ENCODE results near the gene FAM131A. TPM values are rescaled to one million over a fixed set of nuclear protein-coding genes. Genes with fewer than 3 reads are reported as not detected.

The FAM131A gene
- total RNA-seq, 4 donors from 2014 or later, result 53.9 to 71.4 (median 65.3) TPM

DNA sequence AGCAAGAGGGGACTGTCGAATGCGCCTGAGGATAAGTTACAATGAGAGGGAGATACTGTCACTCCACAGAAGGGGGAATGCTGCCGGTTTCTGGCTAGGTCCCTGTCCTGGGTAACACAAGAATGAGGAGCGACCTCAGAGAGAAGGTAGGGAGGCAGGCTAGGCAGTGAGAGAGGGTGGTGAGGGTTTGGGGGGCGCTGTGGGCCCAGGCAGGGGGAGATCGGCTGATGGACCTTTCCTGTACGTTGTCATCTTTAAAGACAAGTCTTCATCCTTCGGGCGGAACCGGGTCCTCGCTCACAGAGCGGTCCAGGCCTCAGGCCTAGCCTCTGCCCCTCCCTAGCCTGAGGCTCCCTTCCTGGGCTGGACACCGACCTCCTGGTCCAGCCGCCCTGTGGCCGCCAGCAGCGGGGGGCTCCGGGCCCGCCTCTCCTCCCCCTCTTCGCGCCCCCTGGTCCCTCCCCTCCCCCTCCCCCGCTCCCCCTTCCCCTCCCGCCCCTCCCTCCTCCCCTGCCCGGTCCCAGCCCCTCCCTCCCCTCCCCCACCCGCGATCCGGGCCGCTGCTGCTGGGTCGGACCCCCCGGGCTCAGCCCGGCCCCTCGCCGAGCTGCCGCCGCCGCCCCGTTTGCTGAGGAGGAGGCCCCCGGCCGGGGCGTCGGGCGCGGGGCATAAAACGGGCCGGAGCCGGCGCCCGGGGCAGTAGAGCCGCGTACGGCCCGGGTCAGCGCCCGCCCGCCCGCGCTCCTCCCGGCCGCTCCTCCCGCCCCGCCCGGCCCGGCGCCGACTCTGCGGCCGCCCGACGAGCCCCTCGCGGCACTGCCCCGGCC lies 42.2 kb downstream of the FAM131A start, which contains the start of gene CHRD:
TSS of gene CHRD (plus strand) at position 697 of the 827 bp plus-strand sequence. CDS start 265 bp downstream, outside the sequence.
- Histone ChIP-seq H3K4me1 (peaks cover 0 to 45% (median 24%) of the 10 kb centered on the region in 3 donors), H3K9me3 (no peaks in the 10 kb centered on the region), H3K27me3 (peaks cover 50% of the 10 kb centered on the region), H3K27ac (peak within 1 kb of the TSS in 3 of 4 donors; percentile 68 to 84 (median 82)), H3K4me3 (peak within 1 kb of the TSS; percentile 44 to 67), H3K36me3 (peaks cover 0 to 12% of the 10 kb centered on the region in 2 donors)
- peak; percentile 69 for ATAC-seq
- no peak for TF ChIP-seq POLR2AphosphoS5 (IDR thresholded peaks at IDR 0.05)
- TF ChIP-seq EP300 (IDR thresholded peaks at IDR 0.05), result no peak
- TF ChIP-seq POLR2A (IDR thresholded peaks at IDR 0.05), result no peak
- TF ChIP-seq, protein P1, sequence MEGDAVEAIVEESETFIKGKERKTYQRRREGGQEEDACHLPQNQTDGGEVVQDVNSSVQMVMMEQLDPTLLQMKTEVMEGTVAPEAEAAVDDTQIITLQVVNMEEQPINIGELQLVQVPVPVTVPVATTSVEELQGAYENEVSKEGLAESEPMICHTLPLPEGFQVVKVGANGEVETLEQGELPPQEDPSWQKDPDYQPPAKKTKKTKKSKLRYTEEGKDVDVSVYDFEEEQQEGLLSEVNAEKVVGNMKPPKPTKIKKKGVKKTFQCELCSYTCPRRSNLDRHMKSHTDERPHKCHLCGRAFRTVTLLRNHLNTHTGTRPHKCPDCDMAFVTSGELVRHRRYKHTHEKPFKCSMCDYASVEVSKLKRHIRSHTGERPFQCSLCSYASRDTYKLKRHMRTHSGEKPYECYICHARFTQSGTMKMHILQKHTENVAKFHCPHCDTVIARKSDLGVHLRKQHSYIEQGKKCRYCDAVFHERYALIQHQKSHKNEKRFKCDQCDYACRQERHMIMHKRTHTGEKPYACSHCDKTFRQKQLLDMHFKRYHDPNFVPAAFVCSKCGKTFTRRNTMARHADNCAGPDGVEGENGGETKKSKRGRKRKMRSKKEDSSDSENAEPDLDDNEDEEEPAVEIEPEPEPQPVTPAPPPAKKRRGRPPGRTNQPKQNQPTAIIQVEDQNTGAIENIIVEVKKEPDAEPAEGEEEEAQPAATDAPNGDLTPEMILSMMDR (IDR thresholded peaks at IDR 0.05), result no peak
- 34 to 41% methylated on average over 6 to 9 of the region's 71 CpGs for WGBS, 2 donors (ENCODE audit: low coverage in 1 of 2)

DNA sequence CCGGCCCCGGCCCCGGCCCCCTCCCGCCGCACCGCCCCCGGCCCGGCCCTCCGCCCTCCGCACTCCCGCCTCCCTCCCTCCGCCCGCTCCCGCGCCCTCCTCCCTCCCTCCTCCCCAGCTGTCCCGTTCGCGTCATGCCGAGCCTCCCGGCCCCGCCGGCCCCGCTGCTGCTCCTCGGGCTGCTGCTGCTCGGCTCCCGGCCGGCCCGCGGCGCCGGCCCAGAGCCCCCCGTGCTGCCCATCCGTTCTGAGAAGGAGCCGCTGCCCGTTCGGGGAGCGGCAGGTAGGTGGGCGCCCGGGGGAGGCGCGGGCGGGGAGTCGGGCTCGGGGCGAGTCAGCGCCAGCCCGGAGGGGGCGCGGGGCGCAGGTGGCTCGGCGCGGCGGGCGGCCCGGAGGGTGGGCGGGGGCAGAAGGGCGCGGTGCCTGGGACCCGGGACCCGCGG lies 42.8 kb downstream of the FAM131A start:
- WGBS, 2 donors (ENCODE audit: low coverage in 1 of 2), result no CpG with 5 or more reads among the region's 62 CpGs
- peak; percentile 80 for ATAC-seq

GRCh38 chr3:184380627-184381260 lies 43.3 kb downstream of the FAM131A start:
- Histone ChIP-seq H3K27me3 (peaks cover 50% of the 10 kb centered on the region), H3K36me3 (peaks cover 0 to 12% of the 10 kb centered on the region in 2 donors), H3K27ac (peak overlapping the region in 3 of 4 donors; percentile 68 to 84 (median 82)), H3K4me3 (peak overlapping the region; percentile 44 to 67), H3K4me1 (peaks cover 0 to 45% (median 24%) of the 10 kb centered on the region in 3 donors), H3K9me3 (no peaks in the 10 kb centered on the region)
- peak; percentile 22 for ATAC-seq
- no peak for TF ChIP-seq POLR2AphosphoS5 (IDR thresholded peaks at IDR 0.05)
- no peak for TF ChIP-seq POLR2A (IDR thresholded peaks at IDR 0.05)
- no peak for TF ChIP-seq EP300 (IDR thresholded peaks at IDR 0.05)
- TF ChIP-seq, protein P1 (IDR thresholded peaks at IDR 0.05), result no peak
- 0% methylated on average over 2 to 3 of the region's 42 CpGs for WGBS, 2 donors (ENCODE audit: low coverage in 1 of 2)

More for the DNA sequence above, 42.8 kb downstream of the FAM131A start:
- Histone ChIP-seq H3K4me1 (peaks cover 0 to 45% (median 24%) of the 10 kb centered on the region in 3 donors), H3K4me3 (peak overlapping the region; percentile 44 to 67), H3K9me3 (no peaks in the 10 kb centered on the region), H3K27ac (peak overlapping the region in 3 of 4 donors; percentile 68 to 84 (median 82)), H3K27me3 (peaks cover 50% of the 10 kb centered on the region), H3K36me3 (peaks cover 0 to 12% of the 10 kb centered on the region in 2 donors)
- no peak for TF ChIP-seq POLR2AphosphoS5 (IDR thresholded peaks at IDR 0.05)
- TF ChIP-seq, protein P1 (IDR thresholded peaks at IDR 0.05), result peak in 1 of 4 experiments; percentile 19

DNA sequence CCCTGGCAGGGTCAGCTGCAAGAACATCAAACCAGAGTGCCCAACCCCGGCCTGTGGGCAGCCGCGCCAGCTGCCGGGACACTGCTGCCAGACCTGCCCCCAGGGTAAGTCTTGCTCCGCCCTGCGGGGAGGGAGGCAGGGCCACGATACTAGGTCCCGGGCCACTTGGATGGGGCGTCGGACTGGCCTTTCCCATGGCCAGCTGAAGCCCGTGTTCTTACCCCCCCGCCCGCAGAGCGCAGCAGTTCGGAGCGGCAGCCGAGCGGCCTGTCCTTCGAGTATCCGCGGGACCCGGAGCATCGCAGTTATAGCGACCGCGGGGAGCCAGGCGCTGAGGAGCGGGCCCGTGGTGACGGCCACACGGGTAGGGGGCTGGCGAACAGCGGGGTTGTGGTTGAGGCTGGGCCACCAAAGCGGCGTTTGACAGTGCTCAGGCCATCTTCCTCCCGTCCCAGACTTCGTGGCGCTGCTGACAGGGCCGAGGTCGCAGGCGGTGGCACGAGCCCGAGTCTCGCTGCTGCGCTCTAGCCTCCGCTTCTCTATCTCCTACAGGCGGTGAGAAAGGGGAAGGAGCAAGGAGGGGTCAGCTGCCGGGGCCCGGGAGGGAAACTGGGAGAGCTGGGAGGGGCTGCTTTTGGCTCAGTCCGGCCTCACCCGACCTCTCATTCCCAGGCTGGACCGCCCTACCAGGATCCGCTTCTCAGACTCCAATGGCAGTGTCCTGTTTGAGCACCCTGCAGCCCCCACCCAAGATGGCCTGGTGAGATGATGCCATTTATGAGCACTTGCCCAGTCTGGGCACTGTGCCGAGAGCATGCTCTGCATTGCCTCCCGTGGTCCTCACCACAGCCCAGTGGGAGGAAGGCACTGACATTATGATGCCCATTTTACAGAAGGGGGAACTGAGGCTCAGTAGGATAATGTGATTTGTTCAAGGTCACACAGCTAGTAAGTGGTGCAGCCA lies 44.1 kb downstream of the FAM131A start:
- no peak for ATAC-seq

More for the DNA sequence above, 44.1 kb downstream of the FAM131A start:
- H3K4me1 ChIP-seq, result peaks cover 0 to 45% (median 24%) of the 10 kb centered on the region in 3 donors
- H3K4me3 ChIP-seq, result peak overlapping the region in 1 of 2 donors; percentile 67
- H3K27me3 ChIP-seq, result peaks cover 51% of the 10 kb centered on the region
- 20 to 53% methylated on average over 2 to 3 of the region's 55 CpGs for WGBS, 2 donors (ENCODE audit: low coverage in 1 of 2)
- peak overlapping the region in 3 of 4 donors; percentile 48 to 84 (median 82) for H3K27ac ChIP-seq
- no peaks in the 10 kb centered on the region for H3K9me3 ChIP-seq
- no peak for TF ChIP-seq POLR2A (IDR thresholded peaks at IDR 0.05)
- H3K36me3 ChIP-seq, result peaks cover 0 to 20% of the 10 kb centered on the region in 2 donors
